KG1 (cell line): ENCODE results near the gene KIAA0825.

ENCODE experiments used
- DNase-seq: peaks from one replicate; lab custom pipeline; 2025; lab: John Stamatoyannopoulos, UW

KIAA0825 gene

DNA sequence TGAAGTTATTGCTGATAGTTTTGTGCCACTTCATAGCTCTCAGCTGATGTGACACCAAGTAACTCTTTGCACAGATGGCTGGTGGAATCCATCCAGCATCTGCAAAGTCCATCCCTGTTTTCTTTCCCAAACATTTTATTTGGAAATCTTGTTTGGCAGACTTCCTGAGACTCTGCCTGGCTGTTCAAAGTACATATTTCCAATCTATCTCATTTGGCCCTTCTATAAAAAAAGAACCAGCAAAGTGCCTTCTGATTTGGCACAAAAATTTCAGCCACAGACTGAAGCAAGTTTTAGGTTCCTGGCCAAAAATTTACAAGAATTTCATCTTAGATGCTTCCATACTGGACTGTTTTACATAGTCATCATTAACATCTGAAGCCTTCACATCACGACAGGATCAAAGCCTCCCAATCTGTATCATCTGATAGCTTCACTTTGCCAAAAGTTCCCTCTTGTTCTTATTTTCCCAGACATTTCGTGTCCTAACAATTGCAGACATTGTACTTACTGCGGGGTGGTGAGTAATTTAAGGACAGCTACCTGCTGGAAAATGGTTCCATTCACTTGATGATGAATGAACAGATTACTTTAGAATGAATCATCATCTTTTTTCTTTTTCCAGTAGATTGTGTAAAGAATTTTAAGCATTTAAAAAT is 377.3 kb downstream of the KIAA0825 start:
- DNase-seq: no peak

DNA sequence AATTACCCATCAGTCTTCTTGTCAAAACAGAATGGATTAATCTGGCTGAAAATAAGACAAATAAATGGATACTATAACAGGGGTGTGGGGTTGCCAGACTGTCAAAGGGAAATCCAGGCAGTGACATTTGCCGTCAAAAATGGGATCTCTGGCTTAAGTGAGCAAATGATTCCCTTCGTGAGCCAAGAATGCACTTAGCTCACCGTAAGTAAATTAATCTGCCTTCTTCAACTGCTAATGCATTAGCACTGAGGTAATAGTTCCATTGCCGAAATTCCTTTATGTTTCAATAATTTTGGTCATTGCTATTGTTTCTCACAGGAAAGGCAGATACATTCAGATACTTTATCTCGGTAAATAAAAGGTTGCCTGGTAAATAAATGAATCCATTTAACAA is 377.8 kb downstream of the KIAA0825 start:
- no peak for DNase-seq

- no peak for DNase-seq
These were observed 378.3 kb downstream of the KIAA0825 start for GRCh38 chr5:94240134-94240533.

- DNase-seq: no peak
These were observed 379.1 kb downstream of the KIAA0825 start for GRCh38 chr5:94239266-94239665.

DNA sequence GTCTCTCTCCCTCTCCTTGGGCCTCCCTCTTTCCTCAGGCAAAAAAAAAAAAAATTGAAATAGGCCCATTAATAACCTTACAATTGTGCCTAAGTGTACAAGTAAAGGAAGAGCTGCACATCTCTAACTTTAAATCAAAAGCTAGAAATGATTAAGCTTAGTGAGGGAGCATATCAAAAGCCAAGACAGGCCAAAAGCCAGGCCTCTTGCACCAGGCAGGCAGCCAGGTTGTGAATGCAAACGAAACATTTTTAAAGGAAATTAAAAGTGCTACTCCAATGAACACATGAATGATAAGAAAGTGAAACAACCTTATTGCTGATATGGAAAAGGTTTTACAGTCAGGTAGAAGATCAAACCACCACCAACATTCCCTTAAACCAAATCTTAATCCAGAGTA is 383.4 kb downstream of the KIAA0825 start:
- no peak for DNase-seq

- no peak for DNase-seq
These were observed 389.6 kb downstream of the KIAA0825 start for GRCh38 chr5:94228791-94229190.

GRCh38 chr5:94223235-94223634 is 395.2 kb downstream of the KIAA0825 start:
- no peak for DNase-seq

DNA sequence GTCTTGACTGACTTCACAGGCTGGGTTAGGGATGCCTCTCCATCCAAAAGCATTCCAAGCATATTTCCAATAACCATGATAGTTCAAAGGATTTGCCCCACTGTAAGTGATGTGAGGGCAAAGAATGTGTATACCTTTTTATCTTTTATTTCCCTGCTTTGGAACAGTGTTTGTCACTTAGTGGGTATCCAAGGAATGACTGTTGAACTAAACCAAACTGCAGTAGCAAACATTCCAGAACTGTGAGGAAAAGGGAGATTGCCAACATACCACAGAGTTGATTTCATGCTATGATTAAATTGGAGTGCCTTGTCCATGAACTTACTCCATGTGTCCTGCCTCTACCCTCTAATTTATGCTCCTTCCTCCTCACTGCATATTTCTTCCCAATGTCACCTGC is 400.0 kb downstream of the KIAA0825 start:
- no peak for DNase-seq

GRCh38 chr5:94217745-94218144 is 400.7 kb downstream of the KIAA0825 start:
- no peak for DNase-seq

GRCh38 chr5:94217216-94217615 is 401.2 kb downstream of the KIAA0825 start:
- no peak for DNase-seq

- no peak for DNase-seq
These were observed 405.9 kb downstream of the KIAA0825 start for GRCh38 chr5:94212476-94212875.

GRCh38 chr5:94209774-94210355 is 408.5 kb downstream of the KIAA0825 start:
- no peak for DNase-seq

DNA sequence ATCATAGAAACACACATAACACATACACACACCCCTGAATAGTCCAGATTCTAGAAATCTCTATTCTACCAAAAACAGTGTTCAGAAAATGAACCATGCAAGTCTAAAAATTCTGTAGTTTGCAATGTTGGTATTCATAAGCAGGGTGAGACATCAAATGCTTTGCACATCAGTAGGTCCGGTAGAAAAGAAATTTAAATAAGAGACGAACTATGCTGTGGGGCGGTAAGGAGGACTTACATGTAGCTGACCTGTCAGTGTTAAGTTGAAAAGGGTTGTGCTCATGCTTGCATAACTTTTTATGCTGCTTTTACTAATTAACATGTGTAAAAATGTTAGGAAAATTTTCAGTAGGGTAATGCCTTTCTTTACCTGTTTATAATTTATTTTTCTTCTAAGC is 409.1 kb downstream of the KIAA0825 start:
- DNase-seq: no peak

- DNase-seq: no peak
These were observed 418.8 kb downstream of the KIAA0825 start for GRCh38 chr5:94199566-94199965.

DNA sequence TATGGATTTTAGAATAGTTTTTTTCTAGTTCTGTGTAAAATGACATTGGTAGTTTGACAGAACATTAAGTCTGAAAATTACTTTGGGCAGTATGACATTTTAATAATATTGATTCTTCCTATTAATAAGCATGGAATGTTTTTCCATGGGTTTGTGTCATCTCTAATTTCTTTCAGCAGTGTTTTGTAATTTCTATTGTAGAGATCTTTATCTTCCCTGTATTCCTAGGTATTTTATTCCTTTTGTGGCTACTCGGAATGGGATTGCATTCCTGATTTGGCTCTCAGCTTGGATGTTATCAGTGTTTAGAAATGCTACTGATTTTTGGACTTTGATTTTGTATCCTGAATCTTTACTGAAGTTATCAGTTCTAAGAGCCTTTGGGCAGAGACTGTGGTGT is 420.4 kb downstream of the KIAA0825 start:
- no peak for DNase-seq

GRCh38 chr5:94196953-94197352 is 421.5 kb downstream of the KIAA0825 start:
- DNase-seq: no peak

DNA sequence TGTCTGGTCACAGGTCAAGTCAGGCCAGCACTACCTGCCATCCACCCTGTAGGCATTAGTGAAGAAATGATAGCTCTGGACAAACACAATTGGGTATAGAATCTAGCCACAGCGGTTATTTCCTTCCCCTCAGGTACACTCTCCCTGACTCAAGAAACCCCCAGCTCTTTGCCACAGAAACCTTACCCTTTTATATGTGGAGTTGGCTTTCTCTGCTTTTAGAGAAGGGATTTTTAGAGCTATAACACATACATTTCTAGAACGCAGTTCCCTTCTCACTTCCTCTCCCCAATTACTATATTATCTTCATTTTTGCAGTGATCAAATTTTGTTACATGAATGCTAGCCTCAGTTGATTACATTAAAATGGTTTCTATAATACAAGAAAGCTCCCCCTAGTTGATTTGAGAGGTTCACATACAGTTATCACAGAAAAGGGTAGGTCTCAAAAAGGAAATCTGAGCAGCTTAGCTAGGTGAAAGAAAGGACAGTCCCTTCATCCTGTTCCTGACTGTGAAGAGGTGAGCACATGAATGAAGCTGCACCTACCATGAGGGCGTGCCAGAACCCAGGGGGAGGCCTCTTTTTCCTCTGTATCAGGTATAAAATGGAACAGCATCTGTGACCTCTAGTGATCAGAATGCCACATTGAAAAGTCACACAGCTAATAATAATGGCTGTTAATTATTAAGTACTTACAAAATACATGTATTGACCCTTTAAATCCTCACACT is 425.6 kb downstream of the KIAA0825 start:
- no peak for DNase-seq

- no peak for DNase-seq
These were observed 426.8 kb downstream of the KIAA0825 start for GRCh38 chr5:94191604-94192003.

GRCh38 chr5:94188725-94189124 is 429.7 kb downstream of the KIAA0825 start:
- no peak for DNase-seq

DNA sequence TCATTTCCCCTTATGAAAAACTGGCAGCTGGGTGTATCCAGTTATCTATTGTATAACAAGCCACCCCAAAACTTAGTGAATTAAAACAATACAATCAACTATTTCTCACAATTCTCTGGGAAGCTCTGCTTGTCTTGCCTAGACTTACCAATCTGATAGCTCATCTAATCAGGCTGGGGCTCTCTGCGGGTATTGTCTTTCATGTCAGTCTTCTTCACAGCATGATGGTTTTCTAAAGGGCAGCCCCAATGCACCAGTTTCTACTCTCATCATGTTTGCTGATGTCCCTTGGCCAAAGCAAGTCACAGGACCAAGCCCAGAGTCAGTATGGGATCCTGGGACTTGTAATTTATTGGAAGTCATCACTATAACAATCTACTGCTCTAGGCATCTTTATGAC is 433.5 kb downstream of the KIAA0825 start:
- no peak for DNase-seq

- no peak for DNase-seq
These were observed 436.5 kb downstream of the KIAA0825 start for GRCh38 chr5:94181895-94182294.

DNA sequence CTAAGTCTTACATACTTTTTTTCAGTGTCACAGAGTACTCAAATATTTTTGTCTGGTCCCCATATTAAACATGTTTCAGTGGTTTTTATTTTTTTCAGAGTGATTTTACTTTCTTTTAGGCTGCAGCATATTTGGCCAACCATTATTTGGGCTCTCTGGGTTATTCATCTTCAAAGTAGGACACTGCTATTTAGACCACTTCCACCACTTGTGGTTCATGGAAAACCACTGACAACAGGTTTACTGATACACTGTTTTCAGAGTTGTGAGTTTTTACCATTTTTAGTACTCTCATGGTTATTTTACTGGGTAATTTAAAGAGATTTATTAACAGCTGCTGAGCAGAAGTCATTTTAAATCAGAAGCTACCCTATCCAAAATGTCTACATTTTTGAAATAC is 437.6 kb downstream of the KIAA0825 start:
- no peak for DNase-seq

GRCh38 chr5:94175912-94176311 is 442.5 kb downstream of the KIAA0825 start:
- DNase-seq: no peak
